ENCODE data around the gene KIF22. TPM values are rescaled to one million over a fixed set of nuclear protein-coding genes. Genes with fewer than 3 reads are reported as not detected.
"Not testable (repeated sequence)": the region's sequence is repeated elsewhere in the genome, so short reads cannot be mapped to it uniquely, and the experiment has no call there.

The KIF22 gene
- total RNA-seq, 4 donors from 2014 or later: 37.6 to 159 (median 59.5) TPM

- WGBS, 2 donors (ENCODE audit: low coverage in 1 of 2): 60% methylated on average over 37 of the region's 38 CpGs; no CpG with 5 or more reads in 1 of the 2 donors
- Histone ChIP-seq H3K27ac (no peak overlapping the region), H3K4me3 (peak overlapping the region in 1 of 4 donors; percentile 21), H3K36me3 (no peaks in the 10 kb centered on the region), H3K9me3 (no peaks in the 10 kb centered on the region), H3K4me1 (peaks cover 5 to 10% (median 7%) of the 10 kb centered on the region in 4 donors), H3K27me3 (no peaks in the 10 kb centered on the region)
- in situ Hi-C loops (cut with MboI; ENCODE audit: low pct_ligation_motif_present in 1 of 4, low pct_unique_long_range_greater_than_20kb in 1 of 4, low sequenced_read_pairs in 3 of 4) (no loop called here), intact Hi-C loops (cut with DNase I; ENCODE audit: low total_unique reads) (no loop called here)
- TF ChIP-seq CTCF (IDR thresholded peaks at IDR 0.05): peak; percentile 42 to 75 (median 61)
- TF ChIP-seq POLR2A (IDR thresholded peaks at IDR 0.05): no peak
- DNase-seq: peak; percentile 69
Observed at GRCh38 chr16:29784901-29785500, 5.5 kb upstream of the KIF22 start.

GRCh38 chr16:29787155-29787554 is 3.4 kb upstream of the KIF22 start:
- H3K4me1 ChIP-seq: peaks cover 11 to 23% (median 19%) of the 10 kb centered on the region in 4 donors
- DNase-seq; H3K27me3 ChIP-seq; in situ Hi-C loops (cut with MboI; ENCODE audit: low pct_ligation_motif_present in 1 of 4, low pct_unique_long_range_greater_than_20kb in 1 of 4, low sequenced_read_pairs in 3 of 4); H3K27ac ChIP-seq; intact Hi-C loops (cut with DNase I; ENCODE audit: low total_unique reads); H3K36me3 ChIP-seq; H3K9me3 ChIP-seq; H3K4me3 ChIP-seq: not testable (repeated sequence)
- 82 to 100% methylated on average over 1 to 4 of the region's 4 CpGs for WGBS, 2 donors (ENCODE audit: low coverage in 1 of 2)

- intact Hi-C loops (cut with DNase I; ENCODE audit: low total_unique reads) (loop anchor here (1.0 kb wide), 1 partner anchor 27 kb away; the partner anchor contains the start of gene PAGR1), in situ Hi-C loops (cut with MboI; ENCODE audit: low pct_ligation_motif_present in 1 of 4, low pct_unique_long_range_greater_than_20kb in 1 of 4, low sequenced_read_pairs in 3 of 4) (no loop called here)
- H3K4me1 ChIP-seq: peaks cover 11 to 29% (median 21%) of the 10 kb centered on the region in 4 donors
- H3K27me3 ChIP-seq: no peaks in the 10 kb centered on the region
- no peaks in the 10 kb centered on the region for H3K9me3 ChIP-seq
- no peaks in the 10 kb centered on the region for H3K36me3 ChIP-seq
- DNase-seq: peak; percentile 15
- TF ChIP-seq POLR2AphosphoS5 (IDR thresholded peaks at IDR 0.05) (no peak), EP300 (IDR thresholded peaks at IDR 0.05; ENCODE audit: low read depth) (no peak), POLR2A (IDR thresholded peaks at IDR 0.05) (no peak), CTCF (IDR thresholded peaks at IDR 0.05) (no peak)
- peak overlapping the region; percentile 33 to 92 (median 54) for H3K4me3 ChIP-seq
- 71 to 98% methylated on average over 11 to 20 of the region's 20 CpGs for WGBS, 2 donors (ENCODE audit: low coverage in 1 of 2)
- peak overlapping the region; percentile 90 to 95 (median 92) for H3K27ac ChIP-seq
Observed at GRCh38 chr16:29789775-29790182, 772 bp upstream of the KIF22 start.

GRCh38 chr16:29790949-29791844 is 646 bp downstream of the KIF22 start:
- intact Hi-C loops (cut with DNase I; ENCODE audit: low total_unique reads): loop anchor here (1.0 kb wide), 1 partner anchor 25 kb away; the partner anchor contains the start of gene PAGR1
- Histone ChIP-seq H3K27ac (peak overlapping the region; percentile 79 to 95 (median 92)), H3K4me3 (peak overlapping the region; percentile 67 to 92 (median 80)), H3K4me1 (peaks cover 11 to 27% (median 19%) of the 10 kb centered on the region in 4 donors), H3K36me3 (no peaks in the 10 kb centered on the region), H3K9me3 (no peaks in the 10 kb centered on the region), H3K27me3 (no peaks in the 10 kb centered on the region)
- in situ Hi-C loops (cut with MboI; ENCODE audit: low pct_ligation_motif_present in 1 of 4, low pct_unique_long_range_greater_than_20kb in 1 of 4, low sequenced_read_pairs in 3 of 4): no loop called here
- DNase-seq: peak; percentile 27
- 0 to 1% methylated on average over 11 to 31 of the region's 31 CpGs for WGBS, 2 donors (ENCODE audit: low coverage in 1 of 2)
- TF ChIP-seq CTCF (IDR thresholded peaks at IDR 0.05): no peak
- TF ChIP-seq POLR2A (IDR thresholded peaks at IDR 0.05): no peak
- TF ChIP-seq EP300 (IDR thresholded peaks at IDR 0.05; ENCODE audit: low read depth): no peak
- TF ChIP-seq POLR2AphosphoS5 (IDR thresholded peaks at IDR 0.05): no peak
